Tibial nerve (tissue), 4 donors: ENCODE results near the gene FGF14.

ENCODE experiments used
- EP300 ChIP-seq, 2 donors: sonication (generic); formaldehyde crosslinking; IDR thresholded peaks; one replicate each; pipeline ENCODE4 v1.6.1; 2017; ENCODE audit warnings: antibody characterized with exemption in 2 of 2, mild to moderate bottlenecking in 1 of 2
- POLR2A ChIP-seq, 2 donors: fragments of 450-650 bp; IDR thresholded peaks; one replicate each; pipeline ENCODE4 v1.6.1; 2017; ENCODE audit warnings: antibody characterized with exemption in 2 of 2, mild to moderate bottlenecking in 2 of 2, moderate library complexity in 2 of 2
- TF ChIP-seq, protein P1 (sequence below), 5 experiments: fragments of 200-600 bp in 3 of 5; fragments of 450-650 bp in 2 of 5; sonication (generic) in 3 of 5; IDR thresholded peaks; one replicate each; pipeline ENCODE4 v1.5.1; 2016 to 2019; ENCODE audit warnings: antibody characterized with exemption in 5 of 5, mild to moderate bottlenecking in 3 of 5, moderate library complexity in 2 of 5

DNA sequence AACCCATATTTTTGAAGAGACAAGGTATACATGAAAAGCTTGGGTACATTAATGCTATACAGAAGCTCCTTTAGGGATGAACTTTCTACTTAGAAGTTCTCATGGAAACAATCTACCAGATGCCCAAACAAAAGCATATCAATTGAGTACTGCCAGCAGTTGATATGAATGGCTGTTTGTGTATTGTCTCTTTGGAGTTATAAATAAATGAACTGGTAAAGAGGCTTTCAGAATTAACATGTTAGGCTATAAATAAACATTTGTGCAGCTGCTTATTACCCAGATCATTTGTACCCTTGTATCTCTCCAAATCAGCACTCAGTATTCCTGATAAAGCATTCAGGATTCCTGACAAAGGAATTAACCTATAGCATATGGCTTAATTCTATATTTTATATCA lies 418.9 kb downstream of the FGF14 start:
- TF ChIP-seq, protein P1, sequence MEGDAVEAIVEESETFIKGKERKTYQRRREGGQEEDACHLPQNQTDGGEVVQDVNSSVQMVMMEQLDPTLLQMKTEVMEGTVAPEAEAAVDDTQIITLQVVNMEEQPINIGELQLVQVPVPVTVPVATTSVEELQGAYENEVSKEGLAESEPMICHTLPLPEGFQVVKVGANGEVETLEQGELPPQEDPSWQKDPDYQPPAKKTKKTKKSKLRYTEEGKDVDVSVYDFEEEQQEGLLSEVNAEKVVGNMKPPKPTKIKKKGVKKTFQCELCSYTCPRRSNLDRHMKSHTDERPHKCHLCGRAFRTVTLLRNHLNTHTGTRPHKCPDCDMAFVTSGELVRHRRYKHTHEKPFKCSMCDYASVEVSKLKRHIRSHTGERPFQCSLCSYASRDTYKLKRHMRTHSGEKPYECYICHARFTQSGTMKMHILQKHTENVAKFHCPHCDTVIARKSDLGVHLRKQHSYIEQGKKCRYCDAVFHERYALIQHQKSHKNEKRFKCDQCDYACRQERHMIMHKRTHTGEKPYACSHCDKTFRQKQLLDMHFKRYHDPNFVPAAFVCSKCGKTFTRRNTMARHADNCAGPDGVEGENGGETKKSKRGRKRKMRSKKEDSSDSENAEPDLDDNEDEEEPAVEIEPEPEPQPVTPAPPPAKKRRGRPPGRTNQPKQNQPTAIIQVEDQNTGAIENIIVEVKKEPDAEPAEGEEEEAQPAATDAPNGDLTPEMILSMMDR (IDR thresholded peaks at IDR 0.05), result no peak
- TF ChIP-seq EP300 (IDR thresholded peaks at IDR 0.05) (no peak), POLR2A (IDR thresholded peaks at IDR 0.05) (no peak)
